ENCODE measurements around the gene SRP54. TPM values are rescaled to one million over a fixed set of nuclear protein-coding genes. Genes with fewer than 3 reads are reported as not detected.

Gene SRP54
- total RNA-seq, 1 donor from 2014 or later, result 43.1 TPM

GRCh38 chr14:35042632-35043031 is 59.8 kb downstream of the SRP54 start:
- H3K9me3 Mint-ChIP-seq, result no peaks in the 10 kb centered on the region
- H3K36me3 Mint-ChIP-seq (ENCODE audit: low read depth), result no peaks in the 10 kb centered on the region
- DNase-seq (ENCODE audit: low read depth, low spot score), result no peak
- TF ChIP-seq CTCF (conservative IDR thresholded peaks at IDR 0.05), result no peak
- peaks cover 14% of the 10 kb centered on the region for H3K4me1 Mint-ChIP-seq
- H3K27ac Mint-ChIP-seq (ENCODE audit: unreplicated experiment), result no peak overlapping the region
- H3K4me3 Mint-ChIP-seq, result peak overlapping the region; percentile 47
- H3K27me3 Mint-ChIP-seq (ENCODE audit: low read depth), result no peaks in the 10 kb centered on the region

GRCh38 chr14:35043046-35043445 is 60.3 kb downstream of the SRP54 start:
- H3K27ac Mint-ChIP-seq (ENCODE audit: unreplicated experiment), result no peak overlapping the region
- H3K36me3 Mint-ChIP-seq (ENCODE audit: low read depth), result no peaks in the 10 kb centered on the region
- H3K27me3 Mint-ChIP-seq (ENCODE audit: low read depth), result no peaks in the 10 kb centered on the region
- H3K4me1 Mint-ChIP-seq, result peaks cover 18% of the 10 kb centered on the region
- H3K9me3 Mint-ChIP-seq, result no peaks in the 10 kb centered on the region
- DNase-seq (ENCODE audit: low read depth, low spot score), result no peak
- H3K4me3 Mint-ChIP-seq, result peak overlapping the region; percentile 47
- no peak for TF ChIP-seq CTCF (conservative IDR thresholded peaks at IDR 0.05)

- Mint-ChIP-seq H3K9me3 (no peaks in the 10 kb centered on the region), H3K27me3 (ENCODE audit: low read depth) (no peaks in the 10 kb centered on the region), H3K27ac (ENCODE audit: unreplicated experiment) (no peak overlapping the region), H3K36me3 (ENCODE audit: low read depth) (no peaks in the 10 kb centered on the region), H3K4me3 (peak overlapping the region; percentile 96), H3K4me1 (peaks cover 21% of the 10 kb centered on the region)
- no peak for TF ChIP-seq CTCF (conservative IDR thresholded peaks at IDR 0.05)
- no peak for DNase-seq (ENCODE audit: low read depth, low spot score)
Observed at GRCh38 chr14:35044939-35045797, 62.4 kb downstream of the SRP54 start.

- Mint-ChIP-seq H3K27me3 (ENCODE audit: low read depth) (no peaks in the 10 kb centered on the region), H3K27ac (ENCODE audit: unreplicated experiment) (peak overlapping the region; percentile 95), H3K9me3 (no peaks in the 10 kb centered on the region), H3K4me1 (peaks cover 21% of the 10 kb centered on the region), H3K36me3 (ENCODE audit: low read depth) (no peaks in the 10 kb centered on the region), H3K4me3 (peak overlapping the region; percentile 96)
- no peak for TF ChIP-seq CTCF (conservative IDR thresholded peaks at IDR 0.05)
- DNase-seq (ENCODE audit: low read depth, low spot score), result no peak
Observed at GRCh38 chr14:35045798-35046047, 62.9 kb downstream of the SRP54 start.

- H3K9me3 Mint-ChIP-seq, result no peaks in the 10 kb centered on the region
- H3K4me3 Mint-ChIP-seq, result peak within 1 kb of the TSS; percentile 96
- H3K4me1 Mint-ChIP-seq, result peaks cover 21% of the 10 kb centered on the region
- DNase-seq (ENCODE audit: low read depth, low spot score), result peak; percentile 85
- H3K27ac Mint-ChIP-seq (ENCODE audit: unreplicated experiment), result peak within 1 kb of the TSS; percentile 95
- TF ChIP-seq CTCF (conservative IDR thresholded peaks at IDR 0.05), result no peak
- no peaks in the 10 kb centered on the region for H3K27me3 Mint-ChIP-seq (ENCODE audit: low read depth)
- H3K36me3 Mint-ChIP-seq (ENCODE audit: low read depth), result no peaks in the 10 kb centered on the region
Observed at GRCh38 chr14:35046048-35046750, 63.4 kb downstream of the SRP54 start, which contains the start of gene FAM177A1. Gene FAM177A1 (plus strand): TSS chr14:35046272. CDS start chr14:35046464, 192 bp downstream.

Measured in neural crest cell (in vitro differentiated cells).